WTC11 (cell line): ENCODE data around the gene SF3B1.

Source experiments
- CBFB ChIP-seq: sonication (generic); formaldehyde crosslinking; IDR thresholded peaks from 2 replicates; pipeline ENCODE4 v1.8.1; 2022; ENCODE audit warnings: mild to moderate bottlenecking, low read depth, missing genetic modification reagents
- JUN ChIP-seq: sonication (generic); formaldehyde crosslinking; IDR thresholded peaks from 2 replicates; pipeline ENCODE4 v1.8.0; 2023; ENCODE audit warnings: mild to moderate bottlenecking, missing genetic modification reagents
- PRRX2 ChIP-seq: fragments of 250-450 bp; sonication (Bioruptor Pico); IDR thresholded peaks from 2 replicates; pipeline ENCODE4 v1.8.0; 2021; ENCODE audit warnings: mild to moderate bottlenecking
- SP1 ChIP-seq: sonication (generic); formaldehyde crosslinking; conservative IDR thresholded peaks from 2 replicates; pipeline ENCODE4 v1.8.1; 2022; ENCODE audit warnings: missing genetic modification reagents
- TP53 ChIP-seq: sonication (generic); formaldehyde crosslinking; IDR thresholded peaks from 2 replicates; pipeline ENCODE4 v1.8.1; 2023; ENCODE audit warnings: mild to moderate bottlenecking, missing genetic modification reagents
- ZNF121 ChIP-seq: sonication (generic); formaldehyde crosslinking; IDR thresholded peaks from 2 replicates; pipeline ENCODE4 v1.8.0; 2023; ENCODE audit warnings: missing genetic modification reagents
- TF ChIP-seq, protein P1 (sequence below): sonication (generic); formaldehyde crosslinking; IDR thresholded peaks from 2 replicates; pipeline ENCODE4 v1.8.1; 2023; ENCODE audit warnings: mild to moderate bottlenecking, missing genetic modification reagents
- TF ChIP-seq, protein P2 (sequence below): fragments of 200-600 bp; IDR thresholded peaks from 2 replicates; pipeline ENCODE4 v1.8.0; 2022; ENCODE audit warnings: antibody characterized with exemption
- TF ChIP-seq, protein P3 (sequence below): fragments of 250-450 bp; sonication (Bioruptor Pico); IDR thresholded peaks from 2 replicates; pipeline ENCODE4 v1.9.0; 2021; ENCODE audit warnings: mild to moderate bottlenecking
- TF ChIP-seq, protein P4 (sequence below): sonication (generic); formaldehyde crosslinking; IDR thresholded peaks from 2 replicates; pipeline ENCODE4 v1.8.0; 2022; ENCODE audit warnings: mild to moderate bottlenecking, missing genetic modification reagents
- TF ChIP-seq, protein P5 (sequence below): sonication (generic); formaldehyde crosslinking; IDR thresholded peaks from 2 replicates; pipeline ENCODE4 v1.8.0; 2022; ENCODE audit warnings: mild to moderate bottlenecking, missing genetic modification reagents

DNA sequence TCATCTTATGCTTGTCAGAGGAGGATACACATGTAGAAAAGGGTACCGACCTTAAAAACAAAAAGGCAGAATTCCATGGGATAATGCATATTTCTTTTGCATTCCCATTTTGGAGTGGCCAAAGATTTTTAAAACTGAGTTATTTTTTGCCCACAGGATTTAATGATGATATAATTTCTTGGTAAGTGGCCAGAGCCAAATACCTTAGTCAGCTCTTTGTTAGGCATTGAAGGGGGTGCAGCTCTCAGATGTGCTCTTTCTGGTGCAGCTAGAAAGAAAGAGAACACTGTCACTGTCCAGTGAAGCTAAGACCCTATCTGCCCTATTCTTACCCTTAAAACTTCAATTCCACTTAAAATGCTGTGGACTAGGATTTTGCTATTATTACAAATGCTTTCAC is 29.3 kb upstream of the SF3B1 start:
- TF ChIP-seq ZNF121 (CRISPR knock-in tag) (no peak), JUN (CRISPR knock-in tag) (no peak), TP53 (CRISPR knock-in tag) (no peak), SP1 (no peak), PRRX2 (CRISPR knock-in tag) (no peak), CBFB (no peak)
- TF ChIP-seq, protein P1, sequence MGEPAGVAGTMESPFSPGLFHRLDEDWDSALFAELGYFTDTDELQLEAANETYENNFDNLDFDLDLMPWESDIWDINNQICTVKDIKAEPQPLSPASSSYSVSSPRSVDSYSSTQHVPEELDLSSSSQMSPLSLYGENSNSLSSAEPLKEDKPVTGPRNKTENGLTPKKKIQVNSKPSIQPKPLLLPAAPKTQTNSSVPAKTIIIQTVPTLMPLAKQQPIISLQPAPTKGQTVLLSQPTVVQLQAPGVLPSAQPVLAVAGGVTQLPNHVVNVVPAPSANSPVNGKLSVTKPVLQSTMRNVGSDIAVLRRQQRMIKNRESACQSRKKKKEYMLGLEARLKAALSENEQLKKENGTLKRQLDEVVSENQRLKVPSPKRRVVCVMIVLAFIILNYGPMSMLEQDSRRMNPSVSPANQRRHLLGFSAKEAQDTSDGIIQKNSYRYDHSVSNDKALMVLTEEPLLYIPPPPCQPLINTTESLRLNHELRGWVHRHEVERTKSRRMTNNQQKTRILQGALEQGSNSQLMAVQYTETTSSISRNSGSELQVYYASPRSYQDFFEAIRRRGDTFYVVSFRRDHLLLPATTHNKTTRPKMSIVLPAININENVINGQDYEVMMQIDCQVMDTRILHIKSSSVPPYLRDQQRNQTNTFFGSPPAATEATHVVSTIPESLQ (CRISPR knock-in tag): no peak
- TF ChIP-seq, protein P2, sequence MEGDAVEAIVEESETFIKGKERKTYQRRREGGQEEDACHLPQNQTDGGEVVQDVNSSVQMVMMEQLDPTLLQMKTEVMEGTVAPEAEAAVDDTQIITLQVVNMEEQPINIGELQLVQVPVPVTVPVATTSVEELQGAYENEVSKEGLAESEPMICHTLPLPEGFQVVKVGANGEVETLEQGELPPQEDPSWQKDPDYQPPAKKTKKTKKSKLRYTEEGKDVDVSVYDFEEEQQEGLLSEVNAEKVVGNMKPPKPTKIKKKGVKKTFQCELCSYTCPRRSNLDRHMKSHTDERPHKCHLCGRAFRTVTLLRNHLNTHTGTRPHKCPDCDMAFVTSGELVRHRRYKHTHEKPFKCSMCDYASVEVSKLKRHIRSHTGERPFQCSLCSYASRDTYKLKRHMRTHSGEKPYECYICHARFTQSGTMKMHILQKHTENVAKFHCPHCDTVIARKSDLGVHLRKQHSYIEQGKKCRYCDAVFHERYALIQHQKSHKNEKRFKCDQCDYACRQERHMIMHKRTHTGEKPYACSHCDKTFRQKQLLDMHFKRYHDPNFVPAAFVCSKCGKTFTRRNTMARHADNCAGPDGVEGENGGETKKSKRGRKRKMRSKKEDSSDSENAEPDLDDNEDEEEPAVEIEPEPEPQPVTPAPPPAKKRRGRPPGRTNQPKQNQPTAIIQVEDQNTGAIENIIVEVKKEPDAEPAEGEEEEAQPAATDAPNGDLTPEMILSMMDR: no peak
- TF ChIP-seq, protein P3, sequence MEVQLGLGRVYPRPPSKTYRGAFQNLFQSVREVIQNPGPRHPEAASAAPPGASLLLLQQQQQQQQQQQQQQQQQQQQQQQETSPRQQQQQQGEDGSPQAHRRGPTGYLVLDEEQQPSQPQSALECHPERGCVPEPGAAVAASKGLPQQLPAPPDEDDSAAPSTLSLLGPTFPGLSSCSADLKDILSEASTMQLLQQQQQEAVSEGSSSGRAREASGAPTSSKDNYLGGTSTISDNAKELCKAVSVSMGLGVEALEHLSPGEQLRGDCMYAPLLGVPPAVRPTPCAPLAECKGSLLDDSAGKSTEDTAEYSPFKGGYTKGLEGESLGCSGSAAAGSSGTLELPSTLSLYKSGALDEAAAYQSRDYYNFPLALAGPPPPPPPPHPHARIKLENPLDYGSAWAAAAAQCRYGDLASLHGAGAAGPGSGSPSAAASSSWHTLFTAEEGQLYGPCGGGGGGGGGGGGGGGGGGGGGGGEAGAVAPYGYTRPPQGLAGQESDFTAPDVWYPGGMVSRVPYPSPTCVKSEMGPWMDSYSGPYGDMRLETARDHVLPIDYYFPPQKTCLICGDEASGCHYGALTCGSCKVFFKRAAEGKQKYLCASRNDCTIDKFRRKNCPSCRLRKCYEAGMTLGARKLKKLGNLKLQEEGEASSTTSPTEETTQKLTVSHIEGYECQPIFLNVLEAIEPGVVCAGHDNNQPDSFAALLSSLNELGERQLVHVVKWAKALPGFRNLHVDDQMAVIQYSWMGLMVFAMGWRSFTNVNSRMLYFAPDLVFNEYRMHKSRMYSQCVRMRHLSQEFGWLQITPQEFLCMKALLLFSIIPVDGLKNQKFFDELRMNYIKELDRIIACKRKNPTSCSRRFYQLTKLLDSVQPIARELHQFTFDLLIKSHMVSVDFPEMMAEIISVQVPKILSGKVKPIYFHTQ (CRISPR knock-in tag): no peak
- TF ChIP-seq, protein P4, sequence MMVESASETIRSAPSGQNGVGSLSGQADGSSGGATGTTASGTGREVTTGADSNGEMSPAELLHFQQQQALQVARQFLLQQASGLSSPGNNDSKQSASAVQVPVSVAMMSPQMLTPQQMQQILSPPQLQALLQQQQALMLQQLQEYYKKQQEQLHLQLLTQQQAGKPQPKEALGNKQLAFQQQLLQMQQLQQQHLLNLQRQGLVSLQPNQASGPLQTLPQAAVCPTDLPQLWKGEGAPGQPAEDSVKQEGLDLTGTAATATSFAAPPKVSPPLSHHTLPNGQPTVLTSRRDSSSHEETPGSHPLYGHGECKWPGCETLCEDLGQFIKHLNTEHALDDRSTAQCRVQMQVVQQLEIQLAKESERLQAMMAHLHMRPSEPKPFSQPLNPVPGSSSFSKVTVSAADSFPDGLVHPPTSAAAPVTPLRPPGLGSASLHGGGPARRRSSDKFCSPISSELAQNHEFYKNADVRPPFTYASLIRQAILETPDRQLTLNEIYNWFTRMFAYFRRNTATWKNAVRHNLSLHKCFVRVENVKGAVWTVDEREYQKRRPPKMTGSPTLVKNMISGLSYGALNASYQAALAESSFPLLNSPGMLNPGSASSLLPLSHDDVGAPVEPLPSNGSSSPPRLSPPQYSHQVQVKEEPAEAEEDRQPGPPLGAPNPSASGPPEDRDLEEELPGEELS: no peak
- TF ChIP-seq, protein P5, sequence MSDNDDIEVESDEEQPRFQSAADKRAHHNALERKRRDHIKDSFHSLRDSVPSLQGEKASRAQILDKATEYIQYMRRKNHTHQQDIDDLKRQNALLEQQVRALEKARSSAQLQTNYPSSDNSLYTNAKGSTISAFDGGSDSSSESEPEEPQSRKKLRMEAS (CRISPR knock-in tag): no peak
